Measurements from ENCODE around the gene PCDH19.

PCDH19 gene

GRCh38 chrX:100395781-100396180 lies 14.3 kb downstream of the PCDH19 start:
- TF ChIP-seq CTCF (IDR thresholded peaks at IDR 0.05): no peak
- no peak for DNase-seq (ENCODE audit: low spot score)
- Histone ChIP-seq H3K4me3 (no peak overlapping the region), H3K27ac (no peak overlapping the region)

- TF ChIP-seq CTCF (IDR thresholded peaks at IDR 0.05): no peak
- DNase-seq (ENCODE audit: low spot score): no peak
- Histone ChIP-seq H3K27ac (no peak overlapping the region), H3K4me3 (no peak overlapping the region)
These were observed 28.5 kb downstream of the PCDH19 start for GRCh38 chrX:100381619-100382018.

GRCh38 chrX:100379388-100379986 lies 30.6 kb downstream of the PCDH19 start:
- Histone ChIP-seq H3K27ac (no peak overlapping the region), H3K4me3 (no peak overlapping the region)
- DNase-seq (ENCODE audit: low spot score): no peak
- no peak for TF ChIP-seq CTCF (IDR thresholded peaks at IDR 0.05)

- no peak overlapping the region for H3K4me3 ChIP-seq
- no peak for DNase-seq (ENCODE audit: low spot score)
- no peak overlapping the region for H3K27ac ChIP-seq
- no peak for TF ChIP-seq CTCF (IDR thresholded peaks at IDR 0.05)
These were observed 32.2 kb downstream of the PCDH19 start for GRCh38 chrX:100377826-100378225.

- no peak for TF ChIP-seq CTCF (IDR thresholded peaks at IDR 0.05)
- no peak overlapping the region for H3K27ac ChIP-seq
- no peak for DNase-seq (ENCODE audit: low spot score)
- no peak overlapping the region for H3K4me3 ChIP-seq
These were observed 33.5 kb downstream of the PCDH19 start for GRCh38 chrX:100376576-100376975.

GRCh38 chrX:100373673-100374072 lies 36.4 kb downstream of the PCDH19 start:
- TF ChIP-seq CTCF (IDR thresholded peaks at IDR 0.05): no peak
- H3K27ac ChIP-seq: no peak overlapping the region
- H3K4me3 ChIP-seq: no peak overlapping the region
- no peak for DNase-seq (ENCODE audit: low spot score)

GRCh38 chrX:100368167-100368566 lies 41.9 kb downstream of the PCDH19 start:
- no peak overlapping the region for H3K27ac ChIP-seq
- no peak for DNase-seq (ENCODE audit: low spot score)
- no peak for TF ChIP-seq CTCF (IDR thresholded peaks at IDR 0.05)

More at GRCh38 chrX:100368167-100368566, 41.9 kb downstream of the PCDH19 start:
- no peak overlapping the region for H3K4me3 ChIP-seq
